CD8-positive, alpha-beta memory T cell (primary cell): ENCODE results near the gene IWS1. TPM values are rescaled to one million over a fixed set of nuclear protein-coding genes. Genes with fewer than 3 reads are reported as not detected.
"Not testable (repeated sequence)": the region's sequence is repeated elsewhere in the genome, so short reads cannot be mapped to it uniquely, and the experiment has no call there.

Experiments
- CTCF ChIA-PET: fragments of 350-600 bp; sonication (Branson Sonifier 250); formaldehyde crosslinking; loops from one replicate; lab custom pipeline; 2021; ENCODE audit warnings: antibody characterized with exemption; lab: Charles Lee
- POLR2A ChIA-PET: fragments of 350-600 bp; sonication (Branson Sonifier 250); formaldehyde crosslinking; loops from one replicate; lab custom pipeline; 2021; ENCODE audit warnings: antibody characterized with exemption; lab: Charles Lee
- DNase-seq, 5 donors: peaks; one replicate each; pipeline versions ENCODE4 v3.0.0 to v3.0.0-alpha.2; 2020 to 2022; ENCODE audit warnings: mixed read lengths in 1 of 5
- H3K27ac ChIP-seq: one replicate; pipeline ENCODE4 v1.7.0; 2013; ENCODE audit warnings: low read depth, mild to moderate bottlenecking, low read length, moderate library complexity
- H3K27me3 ChIP-seq: 2 replicates; pipeline ENCODE4 v1.7.0; 2013; ENCODE audit warnings: low read length, mild to moderate bottlenecking; ENCODE audit not compliant: insufficient read depth, poor library complexity, severe bottlenecking
- H3K36me3 ChIP-seq: 2 replicates; pipeline ENCODE4 v1.7.0; 2013; ENCODE audit warnings: mild to moderate bottlenecking, low read length, moderate library complexity; ENCODE audit not compliant: insufficient read depth
- H3K4me1 ChIP-seq: 2 replicates; pipeline ENCODE4 v1.7.0; 2013; ENCODE audit warnings: mild to moderate bottlenecking, low read length, moderate library complexity; ENCODE audit not compliant: insufficient read depth
- H3K4me3 ChIP-seq: 2 replicates; pipeline ENCODE4 v1.7.0; 2013; ENCODE audit warnings: mild to moderate bottlenecking, low read length
- H3K9me3 ChIP-seq: 2 replicates; pipeline ENCODE4 v1.7.0; 2013; ENCODE audit warnings: mild to moderate bottlenecking, low read length
- H3K27ac Mint-ChIP-seq, 8 donors: one replicate each; pipeline ENCODE4 v1.8.0; 2020 to 2021; ENCODE audit warnings: mixed read lengths in 8 of 8, mild to moderate bottlenecking in 6 of 8, inconsistent platforms in 3 of 8, moderate library complexity in 3 of 8
- H3K27me3 Mint-ChIP-seq, 2 donors: one replicate each; pipeline ENCODE4 v1.8.0; 2020 to 2021; ENCODE audit warnings: mixed read lengths in 2 of 2, mild to moderate bottlenecking in 1 of 2, moderate library complexity in 1 of 2
- H3K36me3 Mint-ChIP-seq, 3 donors: one replicate each; pipeline ENCODE4 v1.8.0; 2020 to 2021; ENCODE audit warnings: mixed read lengths in 3 of 3, inconsistent platforms in 1 of 3, mild to moderate bottlenecking in 1 of 3
- H3K4me1 Mint-ChIP-seq, 3 donors: one replicate each; pipeline ENCODE4 v1.8.0; 2020 to 2021; ENCODE audit warnings: mixed read lengths in 3 of 3, inconsistent platforms in 1 of 3, mild to moderate bottlenecking in 1 of 3
- H3K4me3 Mint-ChIP-seq, 7 donors: one replicate each; pipeline ENCODE4 v1.8.0; 2020 to 2021; ENCODE audit warnings: mixed read lengths in 7 of 7, mild to moderate bottlenecking in 6 of 7, moderate library complexity in 4 of 7, inconsistent platforms in 2 of 7
- H3K9me3 Mint-ChIP-seq, 5 donors: one replicate each; pipeline ENCODE4 v1.8.0; 2020 to 2022; ENCODE audit warnings: mixed read lengths in 5 of 5, mild to moderate bottlenecking in 3 of 5, moderate library complexity in 2 of 5, inconsistent platforms in 1 of 5
- polyA plus RNA-seq: library from polyadenylated mRNA; unstranded; fragments of 300-500 nt; fragmentation: Illumina TruSeq; gene quantifications from one replicate; pipeline ENCODE4 v1.2.3, GENCODE V29; 2021
- total RNA-seq, 2 experiments: library from RNA; stranded (reverse); gene quantifications; one replicate each; pipeline ENCODE4 v1.2.3, GENCODE V29; 2021

IWS1 gene
- total and polyA plus RNA-seq, 3 experiments from 2014 or later, result 33.1 to 53.7 (median 49.9) TPM

DNA sequence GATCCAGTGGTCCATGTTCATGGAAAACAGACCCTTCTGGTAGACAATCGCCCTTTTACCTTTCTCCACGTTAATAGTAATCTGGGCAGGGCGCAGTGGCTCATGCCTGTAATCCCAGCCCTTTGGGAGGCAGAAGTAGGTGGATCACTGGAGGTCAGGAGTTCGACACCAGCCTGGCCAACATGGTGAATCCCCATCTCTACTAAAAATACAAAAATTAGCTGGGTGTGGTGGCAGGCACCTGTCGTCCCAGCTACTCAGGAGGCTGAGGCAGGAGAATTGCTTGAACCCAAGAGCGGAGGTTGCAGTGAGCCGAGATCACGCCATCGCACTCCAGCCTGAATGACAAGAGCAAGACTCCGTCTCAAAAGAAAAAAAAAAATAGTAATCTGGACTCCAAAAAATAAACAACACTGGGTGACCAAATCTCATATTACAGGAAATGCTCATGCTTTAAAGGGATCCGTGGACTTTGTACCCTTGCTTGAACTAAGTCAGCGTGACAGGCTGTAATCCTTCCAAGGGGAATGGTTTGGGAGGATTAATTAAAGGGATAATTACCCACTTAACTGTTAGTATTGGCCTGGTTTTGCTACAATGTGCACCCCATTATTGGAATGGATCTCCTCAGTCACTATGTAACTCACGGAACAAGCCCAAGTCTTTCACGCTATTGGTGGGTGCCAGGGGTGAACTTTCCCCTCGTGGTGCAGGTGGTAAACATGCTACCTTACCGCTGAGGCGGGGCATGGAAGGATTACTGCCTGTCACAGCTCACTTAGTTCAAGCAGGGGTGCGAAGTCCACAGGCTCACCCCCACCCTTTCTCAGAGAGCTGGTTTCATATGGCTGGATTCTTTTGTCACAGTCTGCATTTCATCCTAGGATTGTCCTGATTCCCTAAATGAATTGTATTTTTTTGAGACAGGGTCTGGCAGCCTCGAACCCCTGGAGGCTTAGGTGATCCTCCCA, 71.4 kb downstream of the IWS1 start:
- Mint-ChIP-seq H3K4me1 (peaks cover 0 to 13% (median 9%) of the 10 kb centered on the region in 3 donors), H3K4me3 (no peak overlapping the region), H3K27me3 (no peaks in the 10 kb centered on the region), H3K9me3 (no peaks in the 10 kb centered on the region), H3K27ac (peak overlapping the region in 1 of 8 donors; percentile 38), H3K36me3 (peaks cover 5 to 27% (median 11%) of the 10 kb centered on the region in 3 donors)
- no peaks in the 10 kb centered on the region for H3K4me1 ChIP-seq
- H3K4me3 ChIP-seq, result no peak overlapping the region
- no peak overlapping the region for H3K27ac ChIP-seq
- H3K9me3 ChIP-seq, result no peaks in the 10 kb centered on the region
- ChIA-PET POLR2A (no interaction called here), CTCF (no interaction called here)
- H3K36me3 ChIP-seq, result no peaks in the 10 kb centered on the region
- DNase-seq, result no peak
- H3K27me3 ChIP-seq, result no peaks in the 10 kb centered on the region

DNA sequence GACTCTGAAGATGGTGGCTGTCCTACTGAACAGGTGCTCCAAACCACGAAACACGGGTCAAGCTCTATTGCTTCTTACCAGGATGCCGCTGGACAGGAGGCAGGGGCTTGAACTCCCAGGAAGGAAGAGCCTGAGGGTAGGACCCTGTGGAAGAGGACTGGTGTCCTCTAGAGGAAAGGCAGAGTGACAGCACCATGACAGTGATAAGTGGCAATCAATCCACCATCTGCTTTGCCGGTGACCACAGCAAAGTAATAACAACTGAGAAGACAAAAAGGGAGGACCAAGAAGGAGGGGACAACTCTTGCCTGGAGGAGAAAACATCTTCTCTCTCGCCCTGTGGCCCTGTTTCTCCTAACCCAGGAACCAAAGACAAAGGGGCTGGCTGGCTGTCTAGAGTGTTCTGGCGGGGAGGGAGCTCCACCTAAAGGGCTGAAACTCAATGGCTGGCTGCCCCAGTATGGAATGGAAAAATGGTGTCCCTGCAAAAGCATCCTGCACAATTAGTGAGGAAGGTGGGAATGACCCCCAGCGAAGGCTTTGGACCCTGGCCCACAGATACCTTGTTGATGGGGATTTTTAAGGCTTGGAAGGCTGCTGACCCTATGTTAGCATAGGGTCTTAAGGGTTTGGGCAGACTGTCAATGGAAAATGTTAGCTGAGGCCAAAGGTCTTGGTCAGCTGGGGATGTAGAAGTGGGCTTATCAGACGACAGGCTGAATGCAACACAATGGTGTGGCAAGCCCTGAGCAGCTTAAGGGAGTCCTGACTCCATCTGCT, 72.7 kb downstream of the IWS1 start:
- H3K27ac Mint-ChIP-seq, result no peak overlapping the region
- Histone ChIP-seq H3K27ac (no peak overlapping the region), H3K27me3 (no peaks in the 10 kb centered on the region), H3K4me1 (no peaks in the 10 kb centered on the region), H3K36me3 (no peaks in the 10 kb centered on the region), H3K4me3 (no peak overlapping the region), H3K9me3 (no peaks in the 10 kb centered on the region)
- peaks cover under 1 to 3% of the 10 kb centered on the region in 2 donors for H3K27me3 Mint-ChIP-seq
- ChIA-PET POLR2A (no interaction called here), CTCF (no interaction called here)
- H3K4me3 Mint-ChIP-seq, result no peak overlapping the region
- peaks cover 0 to 13% (median 9%) of the 10 kb centered on the region in 3 donors for H3K4me1 Mint-ChIP-seq
- H3K9me3 Mint-ChIP-seq, result no peaks in the 10 kb centered on the region
- DNase-seq, result no peak
- H3K36me3 Mint-ChIP-seq, result peaks cover 5 to 27% (median 16%) of the 10 kb centered on the region in 3 donors

DNA sequence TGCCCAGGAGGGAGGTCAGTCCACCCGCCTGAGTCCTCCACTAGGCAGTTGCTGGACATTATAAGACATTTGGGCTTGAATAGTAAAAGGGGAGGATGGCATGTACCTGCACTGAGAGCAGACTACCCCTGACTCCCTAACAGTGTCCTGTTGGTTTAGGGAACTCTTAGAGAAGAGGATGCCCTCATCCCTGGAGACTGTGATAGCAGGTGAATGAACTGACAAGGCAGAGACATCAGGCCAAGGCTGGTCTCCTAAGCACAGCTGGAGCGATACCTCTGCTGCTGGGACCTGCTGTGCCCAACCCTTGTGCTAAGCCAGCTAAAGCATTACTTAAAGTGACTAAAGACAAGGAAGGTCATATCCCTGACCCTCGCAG, 73.3 kb downstream of the IWS1 start:
- Mint-ChIP-seq H3K4me3 (no peak overlapping the region), H3K27me3 (peaks cover 3 to 4% of the 10 kb centered on the region in 2 donors), H3K36me3 (peaks cover 5 to 27% (median 20%) of the 10 kb centered on the region in 3 donors), H3K27ac (no peak overlapping the region), H3K4me1 (peaks cover 0 to 13% (median 9%) of the 10 kb centered on the region in 3 donors), H3K9me3 (no peaks in the 10 kb centered on the region)
- no peaks in the 10 kb centered on the region for H3K9me3 ChIP-seq
- ChIA-PET POLR2A (no interaction called here), CTCF (no interaction called here)
- H3K36me3 ChIP-seq, result no peaks in the 10 kb centered on the region
- no peak overlapping the region for H3K27ac ChIP-seq
- no peaks in the 10 kb centered on the region for H3K27me3 ChIP-seq
- no peak for DNase-seq
- H3K4me1 ChIP-seq, result no peaks in the 10 kb centered on the region
- no peak overlapping the region for H3K4me3 ChIP-seq

DNA sequence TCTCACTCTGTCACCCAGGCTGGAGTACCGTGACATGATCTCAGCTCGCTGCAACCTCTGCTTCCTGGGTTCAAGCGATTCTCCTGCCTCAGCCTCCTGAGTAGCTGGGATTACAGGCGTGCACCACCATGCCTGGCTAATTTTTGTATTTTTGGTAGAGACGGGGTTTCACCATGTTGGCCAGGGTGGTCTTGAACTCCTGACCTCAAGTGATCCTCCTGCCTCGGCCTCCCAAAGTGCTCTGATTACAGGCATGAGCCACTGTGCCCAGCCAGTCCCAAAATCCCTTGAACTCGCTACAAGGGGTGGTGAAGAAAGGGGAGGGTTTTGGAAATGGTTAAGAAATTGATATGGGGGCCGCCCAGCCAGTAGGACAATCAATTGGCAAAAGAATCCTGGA, 73.9 kb downstream of the IWS1 start:
- H3K9me3 ChIP-seq, H3K4me3 ChIP-seq, H3K4me1 ChIP-seq, DNase-seq, H3K27ac ChIP-seq, H3K36me3 ChIP-seq, H3K9me3 Mint-ChIP-seq, H3K27me3 ChIP-seq, POLR2A ChIA-PET, CTCF ChIA-PET, H3K27me3 Mint-ChIP-seq, H3K27ac Mint-ChIP-seq, H3K4me3 Mint-ChIP-seq: not testable (repeated sequence)
- H3K36me3 Mint-ChIP-seq, result peaks cover 5 to 25% (median 24%) of the 10 kb centered on the region in 3 donors
- H3K4me1 Mint-ChIP-seq, result peaks cover 0 to 13% (median 9%) of the 10 kb centered on the region in 3 donors

DNA sequence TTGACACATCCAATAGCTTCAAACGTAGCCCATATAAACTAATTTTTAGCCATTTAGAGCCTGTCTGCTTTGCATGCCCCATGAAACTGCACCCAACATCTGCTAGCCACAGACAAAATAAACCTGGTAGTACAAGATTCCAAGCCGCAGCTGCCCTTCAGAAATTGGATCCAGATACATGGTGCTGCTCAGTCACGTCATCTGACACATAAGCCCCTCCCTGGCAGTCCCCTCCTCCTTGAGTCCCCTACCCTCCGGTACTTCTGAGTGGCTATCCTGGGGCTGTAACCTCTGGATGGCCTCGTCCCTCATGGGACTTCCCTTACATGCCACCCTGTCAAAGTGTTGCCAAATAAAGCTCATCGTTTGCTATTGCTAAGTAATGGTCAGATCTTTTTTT, 74.3 kb downstream of the IWS1 start:
- ChIA-PET POLR2A (no interaction called here), CTCF (no interaction called here)
- Mint-ChIP-seq H3K9me3 (peaks cover under 1 to 7% (median 5%) of the 10 kb centered on the region in 5 donors), H3K27ac (no peak overlapping the region), H3K4me1 (peaks cover 0 to 13% (median 9%) of the 10 kb centered on the region in 3 donors), H3K36me3 (peaks cover 5 to 25% (median 21%) of the 10 kb centered on the region in 3 donors), H3K27me3 (peaks cover 3 to 4% of the 10 kb centered on the region in 2 donors), H3K4me3 (no peak overlapping the region)
- no peak overlapping the region for H3K27ac ChIP-seq
- no peak overlapping the region for H3K4me3 ChIP-seq
- no peaks in the 10 kb centered on the region for H3K36me3 ChIP-seq
- DNase-seq, result no peak
- no peaks in the 10 kb centered on the region for H3K4me1 ChIP-seq
- no peaks in the 10 kb centered on the region for H3K27me3 ChIP-seq
- H3K9me3 ChIP-seq, result no peaks in the 10 kb centered on the region

DNA sequence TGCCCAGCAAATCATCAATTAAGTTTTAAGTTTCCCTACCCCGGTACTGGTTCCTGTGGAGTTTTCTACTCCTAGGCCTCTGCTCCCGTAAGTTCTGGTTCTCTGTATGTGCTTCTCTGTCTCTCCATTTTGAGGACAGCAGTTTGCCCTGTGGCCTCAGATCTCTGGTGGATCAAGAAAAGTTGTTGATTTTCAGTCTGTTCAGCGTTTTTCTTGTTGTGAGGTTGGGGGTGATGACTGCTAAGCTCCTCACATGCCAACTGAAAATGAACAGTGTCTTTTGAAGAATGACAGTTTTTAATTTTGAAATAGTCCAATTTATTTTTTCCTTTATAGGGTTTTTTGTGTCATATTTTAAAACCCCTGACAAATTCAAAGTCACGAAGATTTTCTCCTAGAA, 76.4 kb downstream of the IWS1 start:
- H3K9me3 Mint-ChIP-seq, result peaks cover 8 to 14% (median 12%) of the 10 kb centered on the region in 5 donors
- no peaks in the 10 kb centered on the region for H3K4me1 Mint-ChIP-seq
- H3K36me3 Mint-ChIP-seq, result peaks cover 5 to 21% (median 17%) of the 10 kb centered on the region in 3 donors
- H3K4me3 Mint-ChIP-seq, result no peak overlapping the region
- peaks cover 3 to 7% of the 10 kb centered on the region in 2 donors for H3K27me3 Mint-ChIP-seq
- Histone ChIP-seq H3K4me1 (no peaks in the 10 kb centered on the region), H3K36me3 (no peaks in the 10 kb centered on the region), H3K9me3 (no peaks in the 10 kb centered on the region), H3K27me3 (no peaks in the 10 kb centered on the region), H3K4me3 (no peak overlapping the region), H3K27ac (no peak overlapping the region)
- DNase-seq, result no peak
- H3K27ac Mint-ChIP-seq, result no peak overlapping the region
- ChIA-PET POLR2A (no interaction called here), CTCF (no interaction called here)

DNA sequence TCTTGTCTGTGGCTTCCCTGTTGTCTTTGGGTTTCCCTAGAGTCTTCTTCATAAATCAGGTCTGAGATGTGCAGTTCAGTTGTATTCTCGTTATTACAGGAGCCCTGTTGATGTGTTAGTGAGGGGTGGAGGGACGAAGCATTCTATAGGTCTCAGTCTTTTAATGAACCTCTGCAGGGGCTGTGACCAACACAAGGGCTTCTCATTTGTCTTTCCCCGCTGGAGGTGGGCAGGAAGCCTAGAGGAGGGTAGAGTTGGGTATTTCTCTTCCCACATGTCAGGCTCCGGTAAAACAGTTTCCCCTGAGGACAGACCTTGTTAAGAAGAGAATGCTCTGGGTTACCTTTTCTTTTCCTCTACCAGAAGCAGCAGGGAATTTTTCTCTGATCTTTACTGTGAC, 76.9 kb downstream of the IWS1 start:
- Histone ChIP-seq H3K4me3 (no peak overlapping the region), H3K27me3 (no peaks in the 10 kb centered on the region), H3K9me3 (no peaks in the 10 kb centered on the region), H3K36me3 (no peaks in the 10 kb centered on the region), H3K27ac (no peak overlapping the region), H3K4me1 (no peaks in the 10 kb centered on the region)
- POLR2A ChIA-PET, result no interaction called here
- peaks cover 5 to 21% (median 15%) of the 10 kb centered on the region in 3 donors for H3K36me3 Mint-ChIP-seq
- peaks cover 9 to 16% (median 12%) of the 10 kb centered on the region in 5 donors for H3K9me3 Mint-ChIP-seq
- H3K4me3 Mint-ChIP-seq, result no peak overlapping the region
- DNase-seq, result no peak
- CTCF ChIA-PET, result no interaction called here
- H3K27ac Mint-ChIP-seq, result peak overlapping the region in 1 of 8 donors; percentile 56
- H3K4me1 Mint-ChIP-seq, result no peaks in the 10 kb centered on the region
- peaks cover 3 to 7% of the 10 kb centered on the region in 2 donors for H3K27me3 Mint-ChIP-seq

DNA sequence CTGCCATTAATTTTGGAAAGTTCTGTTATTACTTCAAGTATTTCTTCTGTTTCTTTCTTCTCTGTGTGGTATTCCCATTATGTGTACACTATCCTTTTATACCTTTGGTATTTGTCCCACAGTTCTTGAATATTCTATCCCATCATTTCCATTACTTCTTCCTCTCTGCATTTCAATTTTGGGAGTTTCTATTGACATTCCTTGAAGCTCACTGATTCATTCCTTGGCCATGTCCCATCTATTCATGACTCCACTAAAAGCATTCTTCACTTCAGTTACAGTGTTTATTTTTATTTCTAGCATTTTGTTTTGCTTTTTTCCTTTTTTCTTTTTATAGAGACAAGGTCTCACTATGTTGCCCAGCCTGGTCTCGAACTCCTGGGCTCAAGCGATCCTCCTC, 77.8 kb downstream of the IWS1 start:
- H3K36me3 Mint-ChIP-seq, result peaks cover 5 to 21% (median 10%) of the 10 kb centered on the region in 3 donors
- POLR2A ChIA-PET, result no interaction called here
- CTCF ChIA-PET, result no interaction called here

More for the DNA sequence above, 77.8 kb downstream of the IWS1 start:
- no peaks in the 10 kb centered on the region for H3K27me3 ChIP-seq
- H3K9me3 ChIP-seq, result no peaks in the 10 kb centered on the region
- no peak overlapping the region for H3K4me3 Mint-ChIP-seq
- DNase-seq, result no peak
- no peak overlapping the region for H3K4me3 ChIP-seq
- H3K27me3 Mint-ChIP-seq, result peaks cover 3 to 7% of the 10 kb centered on the region in 2 donors
- H3K4me1 ChIP-seq, result no peaks in the 10 kb centered on the region
- no peaks in the 10 kb centered on the region for H3K36me3 ChIP-seq
- no peaks in the 10 kb centered on the region for H3K4me1 Mint-ChIP-seq
- no peak overlapping the region for H3K27ac Mint-ChIP-seq
- H3K27ac ChIP-seq, result no peak overlapping the region
- H3K9me3 Mint-ChIP-seq, result peaks cover 11 to 22% (median 12%) of the 10 kb centered on the region in 5 donors
